Colonic mucosa (tissue), 4 donors: Measurements from ENCODE around the gene GATM. TPM values are rescaled to one million over a fixed set of nuclear protein-coding genes. Genes with fewer than 3 reads are reported as not detected.

Experiments used
- DNase-seq: peaks from one replicate; pipeline ENCODE4 v3.0.0-alpha.2; 2020
- H3K27ac ChIP-seq: fragments of 200-600 bp; one replicate; pipeline ENCODE4 v1.8.0; 2021
- H3K27me3 ChIP-seq: fragments of 200-600 bp; one replicate; pipeline ENCODE4 v1.8.0; 2021
- H3K36me3 ChIP-seq: fragments of 200-600 bp; one replicate; pipeline ENCODE4 v1.8.0; 2021
- H3K4me1 ChIP-seq: fragments of 200-600 bp; one replicate; pipeline ENCODE4 v1.8.0; 2021; ENCODE audit warnings: mild to moderate bottlenecking
- H3K4me3 ChIP-seq: fragments of 200-600 bp; one replicate; pipeline ENCODE4 v1.8.0; 2021
- H3K9ac ChIP-seq, 2 donors: one replicate each; pipeline ENCODE4 v1.7.0; 2013; ENCODE audit warnings: control low read depth in 2 of 2, low read depth in 2 of 2, low read length in 2 of 2
- H3K9me3 ChIP-seq: fragments of 200-600 bp; one replicate; pipeline ENCODE4 v1.8.0; 2021
- CTCF ChIP-seq: fragments of 200-600 bp; IDR thresholded peaks from one replicate; pipeline ENCODE4 v1.8.0; 2022; ENCODE audit warnings: antibody characterized with exemption, mild to moderate bottlenecking
- intact Hi-C: fragments of 100-400 bp; cut with DNase I; formaldehyde crosslinking; loops from one replicate; pipeline ENCODE4 v1.14.1; 2022
- total RNA-seq, 2 donors: library from RNA; stranded (reverse); fragmentation: NEBNext Ultra II Directional in 1 of 2; extraction: Animal tissue kit (Norgen Biotek cat#: 25700) in 1 of 2; gene quantifications; one replicate each; pipeline ENCODE4 v1.2.1, GENCODE V29; 2021
- donor health status: healthy.
- donor health status: DM: no; HTN: no; CAD: no.
- donor health status: DM: no; HTN: no; CAD: no.

The GATM gene
- total RNA-seq, 2 donors from 2014 or later, result 6.4 to 17.9 TPM

GRCh38 chr15:45361878-45362277 lies 16.5 kb downstream of the GATM start:
- intact Hi-C loops, result no loop called here
- Histone ChIP-seq H3K4me3 (no peak overlapping the region), H3K27me3 (no peaks in the 10 kb centered on the region), H3K9ac (no peak overlapping the region), H3K4me1 (no peaks in the 10 kb centered on the region), H3K36me3 (no peaks in the 10 kb centered on the region), H3K27ac (no peak overlapping the region), H3K9me3 (no peaks in the 10 kb centered on the region)
- no peak for TF ChIP-seq CTCF
- no peak for DNase-seq

GRCh38 chr15:45355860-45356259 lies 22.5 kb downstream of the GATM start:
- no peak for DNase-seq
- intact Hi-C loops, result no loop called here
- Histone ChIP-seq H3K36me3 (no peaks in the 10 kb centered on the region), H3K27me3 (no peaks in the 10 kb centered on the region), H3K4me3 (no peak overlapping the region), H3K27ac (no peak overlapping the region), H3K4me1 (no peaks in the 10 kb centered on the region), H3K9ac (no peak overlapping the region), H3K9me3 (no peaks in the 10 kb centered on the region)
- no peak for TF ChIP-seq CTCF

GRCh38 chr15:45354711-45355110 lies 23.6 kb downstream of the GATM start:
- Histone ChIP-seq H3K27me3 (no peaks in the 10 kb centered on the region), H3K4me3 (no peak overlapping the region), H3K36me3 (no peaks in the 10 kb centered on the region), H3K9me3 (no peaks in the 10 kb centered on the region), H3K4me1 (no peaks in the 10 kb centered on the region), H3K27ac (no peak overlapping the region), H3K9ac (no peak overlapping the region)
- intact Hi-C loops, result no loop called here
- no peak for DNase-seq
- TF ChIP-seq CTCF, result no peak

GRCh38 chr15:45351227-45351626 lies 27.1 kb downstream of the GATM start:
- no peak overlapping the region for H3K9ac ChIP-seq
- no peak overlapping the region for H3K27ac ChIP-seq
- no peak for TF ChIP-seq CTCF
- intact Hi-C loops, result no loop called here
- no peaks in the 10 kb centered on the region for H3K36me3 ChIP-seq
- no peaks in the 10 kb centered on the region for H3K9me3 ChIP-seq
- H3K4me3 ChIP-seq, result no peak overlapping the region
- H3K27me3 ChIP-seq, result no peaks in the 10 kb centered on the region
- no peak for DNase-seq
- no peaks in the 10 kb centered on the region for H3K4me1 ChIP-seq

GRCh38 chr15:45349623-45350022 lies 28.7 kb downstream of the GATM start:
- Histone ChIP-seq H3K27me3 (no peaks in the 10 kb centered on the region), H3K4me1 (no peaks in the 10 kb centered on the region), H3K9ac (no peak overlapping the region), H3K36me3 (no peaks in the 10 kb centered on the region), H3K4me3 (no peak overlapping the region), H3K9me3 (no peaks in the 10 kb centered on the region), H3K27ac (no peak overlapping the region)
- intact Hi-C loops, result no loop called here
- DNase-seq, result no peak
- TF ChIP-seq CTCF, result no peak

GRCh38 chr15:45347989-45348388 lies 30.4 kb downstream of the GATM start:
- no peak overlapping the region for H3K4me3 ChIP-seq
- H3K36me3 ChIP-seq, result no peaks in the 10 kb centered on the region
- no peaks in the 10 kb centered on the region for H3K27me3 ChIP-seq
- no peak overlapping the region for H3K9ac ChIP-seq
- no peaks in the 10 kb centered on the region for H3K4me1 ChIP-seq
- H3K9me3 ChIP-seq, result no peaks in the 10 kb centered on the region
- DNase-seq, result no peak
- TF ChIP-seq CTCF, result no peak
- H3K27ac ChIP-seq, result no peak overlapping the region
- intact Hi-C loops, result no loop called here
